ENCODE results near the gene ZNF862. TPM values are rescaled to one million over a fixed set of nuclear protein-coding genes. Genes with fewer than 3 reads are reported as not detected.

ZNF862 gene
- total and polyA plus RNA-seq, 10 of the 15 experiments (the other 5 are each of a cell fraction or from before 2014, with no cell fraction given), result 0.49 to 7.7 (median 3.5) TPM

GRCh38 chr7:149843566-149843965 lies 5.4 kb downstream of the ZNF862 start:
- TF ChIP-seq POLR2A (IDR thresholded peaks at IDR 0.05; ENCODE audit: low read depth, low read length) (no peak), EP300 (IDR thresholded peaks at IDR 0.05; ENCODE audit: borderline replicate concordance in 1 of 2, control insufficient read depth in 1 of 2, low read depth in 2 of 2, low read length in 2 of 2) (no peak), ZNF622 (IDR thresholded peaks at IDR 0.05) (no peak), ZSCAN29 (IDR thresholded peaks at IDR 0.05) (no peak), FOXK2 (IDR thresholded peaks at IDR 0.05) (no peak), IRF5 (IDR thresholded peaks at IDR 0.05; ENCODE audit: borderline replicate concordance) (no peak), TARDBP (IDR thresholded peaks at IDR 0.05; ENCODE audit: borderline replicate concordance) (no peak), RUNX3 (IDR thresholded peaks at IDR 0.05; ENCODE audit: low read length) (no peak), MLLT1 (IDR thresholded peaks at IDR 0.05) (no peak), E2F4 (IDR thresholded peaks at IDR 0.05; ENCODE audit: low read depth, low read length) (no peak), KLF5 (IDR thresholded peaks at IDR 0.05; ENCODE audit: partially characterized antibody) (no peak), BMI1 (IDR thresholded peaks at IDR 0.05; ENCODE audit: borderline replicate concordance) (no peak), IKZF2 (IDR thresholded peaks at IDR 0.05) (no peak)
- no peak for FAIRE-seq
- H2AFZ ChIP-seq (ENCODE audit: control insufficient read depth, low read depth, low read length), result no peak overlapping the region
- CTCF ChIA-PET, result no interaction called here
- H3K9ac ChIP-seq (ENCODE audit: control insufficient read depth, insufficient read depth, low read length), result no peak overlapping the region
- DNase-seq (ENCODE audit: low read depth, low spot score), result no peak
- WGBS (ENCODE audit: insufficient coverage, insufficient replicate concordance, low lambda C conversion rate, missing lambda C conversion rate), result 90% methylated on average over 9 of the region's 9 CpGs
- H4K20me1 ChIP-seq (ENCODE audit: control insufficient read depth, insufficient read depth), result no peaks in the 10 kb centered on the region
- H3K4me2 ChIP-seq (ENCODE audit: control insufficient read depth, insufficient read depth), result no peak overlapping the region
- no peaks in the 10 kb centered on the region for H3K36me3 ChIP-seq (ENCODE audit: control insufficient read depth in 2 of 2, insufficient read depth in 2 of 2, low read length in 1 of 2)
- SMC1A ChIA-PET (ENCODE audit: uncharacterized antibody, unreplicated experiment), result interaction anchor here (0.6 kb wide), 1 partner anchor 75 kb away, joined by 3 read pairs; no protein-coding TSS in a partner anchor
- no peaks in the 10 kb centered on the region for H3K9me3 ChIP-seq (replicated peaks; ENCODE audit: control insufficient read depth, insufficient read depth, low read length)
- H3K27me3 ChIP-seq (replicated peaks in 1 of 2; ENCODE audit: control insufficient read depth in 2 of 2, insufficient read depth in 2 of 2, low read length in 1 of 2), result no peaks in the 10 kb centered on the region
- in situ Hi-C loops (cut with MboI) (no loop called here), intact Hi-C loops (cut with micrococcal nuclease; ENCODE audit: unreplicated experiment) (no loop called here)
- peaks cover 4% of the 10 kb centered on the region for H3K79me2 ChIP-seq (ENCODE audit: control insufficient read depth, insufficient read depth, low read length)
- peaks cover 11% of the 10 kb centered on the region for H3K4me1 ChIP-seq (ENCODE audit: control insufficient read depth, insufficient read depth, low read length)
- H3K27ac ChIP-seq (ENCODE audit: control insufficient read depth, insufficient read depth), result no peak overlapping the region
- POLR2A ChIA-PET, result no interaction called here
- no TSS peak for BruUV-seq (replicated peaks)
- RAD21 ChIA-PET (ENCODE audit: unreplicated experiment), result no interaction called here
- no peak overlapping the region for H3K4me3 ChIP-seq
- ATAC-seq, result no peak

Measured in GM12878 (cell line).